Muscle of back (tissue), 11 donors: Measurements from ENCODE around the gene FNDC1. TPM values are rescaled to one million over a fixed set of nuclear protein-coding genes. Genes with fewer than 3 reads are reported as not detected.

Experiments
- DNase-seq, 3 donors: peaks; one replicate each; pipeline versions ENCODE4 v3.0.0 to v3.0.0-alpha.2; 2013
- polyA plus RNA-seq, 10 donors: library from polyadenylated mRNA; unstranded; fragments of 120-200 nt; gene quantifications; one replicate each; pipeline ENCODE4 v1.2.1, GENCODE V29; 2013; ENCODE audit not compliant: insufficient read length in 10 of 10

Gene FNDC1
- polyA plus RNA-seq, 10 donors = 160 to 549 (median 280) TPM

- DNase-seq = no peak
Measured at GRCh38 chr6:159155679-159156078, 13.5 kb upstream of the FNDC1 start.

- no peak for DNase-seq
Measured at GRCh38 chr6:159156089-159156488, 13.1 kb upstream of the FNDC1 start.

GRCh38 chr6:159157431-159157830 is 11.8 kb upstream of the FNDC1 start:
- DNase-seq = no peak

- DNase-seq = no peak
Measured at GRCh38 chr6:159161839-159162238, 7.4 kb upstream of the FNDC1 start.

- DNase-seq = peak; percentile 74 to 93 (median 86)
Measured at GRCh38 chr6:159163901-159164370, 5.3 kb upstream of the FNDC1 start.

- peak in 2 of 3 donors; percentile 74 to 90 for DNase-seq
Measured at GRCh38 chr6:159168536-159169192, 536 bp upstream of the FNDC1 start.

- DNase-seq = peak in 2 of 3 donors; percentile 71 to 90
Measured at GRCh38 chr6:159169557-159170332, 545 bp downstream of the FNDC1 start.

- no peak for DNase-seq
Measured at GRCh38 chr6:159170333-159170672, 1.1 kb downstream of the FNDC1 start.

GRCh38 chr6:159170999-159171712 is 2.0 kb downstream of the FNDC1 start:
- peak; percentile 66 to 93 (median 89) for DNase-seq

GRCh38 chr6:159172091-159172491 is 2.9 kb downstream of the FNDC1 start:
- DNase-seq = no peak

- peak; percentile 66 to 90 (median 83) for DNase-seq
Measured at GRCh38 chr6:159174263-159174969, 5.2 kb downstream of the FNDC1 start.

- no peak for DNase-seq
Measured at GRCh38 chr6:159176913-159177312, 7.7 kb downstream of the FNDC1 start.

GRCh38 chr6:159178847-159179246 is 9.6 kb downstream of the FNDC1 start:
- DNase-seq = no peak

GRCh38 chr6:159180001-159180400 is 10.8 kb downstream of the FNDC1 start:
- DNase-seq = no peak

GRCh38 chr6:159181914-159182313 is 12.7 kb downstream of the FNDC1 start:
- DNase-seq = no peak

GRCh38 chr6:159184559-159184958 is 15.4 kb downstream of the FNDC1 start:
- no peak for DNase-seq

- no peak for DNase-seq
Measured at GRCh38 chr6:159190460-159190859, 21.3 kb downstream of the FNDC1 start.

GRCh38 chr6:159193923-159194322 is 24.7 kb downstream of the FNDC1 start:
- DNase-seq = no peak

- DNase-seq = no peak
Measured at GRCh38 chr6:159194421-159194820, 25.2 kb downstream of the FNDC1 start.

GRCh38 chr6:159196430-159196975 is 27.3 kb downstream of the FNDC1 start:
- DNase-seq = no peak

GRCh38 chr6:159197251-159197650 is 28.1 kb downstream of the FNDC1 start:
- no peak for DNase-seq

- no peak for DNase-seq
Measured at GRCh38 chr6:159201336-159201735, 32.1 kb downstream of the FNDC1 start.
